NCI-H187 treated with DMSO at 0.1 percent for 48 hours (cell line): ENCODE data around the gene CDH4.

ENCODE experiments used
- DNase-seq: peaks from one replicate; lab custom pipeline; 2025; lab: John Stamatoyannopoulos, UW

CDH4 gene

GRCh38 chr20:61561111-61561830, 309.2 kb downstream of the CDH4 start:
- no peak for DNase-seq

GRCh38 chr20:61562491-61562890, 310.4 kb downstream of the CDH4 start:
- DNase-seq, result no peak

- DNase-seq, result no peak
These were observed 310.9 kb downstream of the CDH4 start for GRCh38 chr20:61562897-61563504.

- DNase-seq, result no peak
These were observed 312.6 kb downstream of the CDH4 start for GRCh38 chr20:61564628-61565027.

GRCh38 chr20:61565791-61566190, 313.7 kb downstream of the CDH4 start:
- DNase-seq, result no peak

GRCh38 chr20:61566691-61567090, 314.6 kb downstream of the CDH4 start:
- no peak for DNase-seq

GRCh38 chr20:61567204-61567603, 315.1 kb downstream of the CDH4 start:
- DNase-seq, result no peak

- peak; percentile 77 for DNase-seq
These were observed 317.8 kb downstream of the CDH4 start for GRCh38 chr20:61569825-61570224.

- DNase-seq, result no peak
These were observed 318.7 kb downstream of the CDH4 start for GRCh38 chr20:61570646-61571195.

GRCh38 chr20:61571221-61571620, 319.2 kb downstream of the CDH4 start:
- no peak for DNase-seq

- no peak for DNase-seq
These were observed 320.1 kb downstream of the CDH4 start for GRCh38 chr20:61571916-61572711.

- DNase-seq, result no peak
These were observed 320.7 kb downstream of the CDH4 start for GRCh38 chr20:61572789-61573188.

- DNase-seq, result no peak
These were observed 321.6 kb downstream of the CDH4 start for GRCh38 chr20:61573415-61574305.

- DNase-seq, result no peak
These were observed 323.3 kb downstream of the CDH4 start for GRCh38 chr20:61575151-61575937.

GRCh38 chr20:61576372-61576771, 324.3 kb downstream of the CDH4 start:
- no peak for DNase-seq

- no peak for DNase-seq
These were observed 325.0 kb downstream of the CDH4 start for GRCh38 chr20:61577065-61577464.

GRCh38 chr20:61579908-61580307, 327.8 kb downstream of the CDH4 start:
- DNase-seq, result no peak

- DNase-seq, result no peak
These were observed 329.1 kb downstream of the CDH4 start for GRCh38 chr20:61580958-61581824.

- no peak for DNase-seq
These were observed 329.7 kb downstream of the CDH4 start for GRCh38 chr20:61581825-61582188.
